HepG2 (cell line): Measurements from ENCODE around the gene RTEL1. TPM values are rescaled to one million over a fixed set of nuclear protein-coding genes. Genes with fewer than 3 reads are reported as not detected.

Experiments
- AHR ChIP-seq: IDR thresholded peaks from 2 replicates; pipeline ENCODE4 v1.6.1; 2018; ENCODE audit warnings: missing genetic modification reagents, missing compliant biosample characterization
- GABPB1 ChIP-seq: IDR thresholded peaks from 2 replicates; pipeline ENCODE4 v1.6.1; 2016; ENCODE audit warnings: mild to moderate bottlenecking, missing genetic modification reagents, moderate library complexity, missing compliant biosample characterization
- HDAC1 ChIP-seq: sonication (generic); formaldehyde crosslinking; IDR thresholded peaks from 2 replicates; pipeline ENCODE4 v1.5.1; 2020; ENCODE audit warnings: mild to moderate bottlenecking, missing genetic modification reagents
- HNRNPLL ChIP-seq: fragments of 200-400 bp; formaldehyde crosslinking; IDR thresholded peaks from 2 replicates; pipeline ENCODE4 v1.6.1; 2017; ENCODE audit warnings: mild to moderate bottlenecking, low read depth, low read length; ENCODE audit not compliant: poor library complexity, severe bottlenecking
- KAT7 ChIP-seq: IDR thresholded peaks from 2 replicates; pipeline ENCODE4 v1.6.1; 2018; ENCODE audit warnings: borderline replicate concordance, missing compliant biosample characterization
- MNT ChIP-seq: fragments of 450-650 bp; IDR thresholded peaks from 2 replicates; pipeline ENCODE4 v1.6.1; 2016
- TCF12 ChIP-seq, 2 experiments: fragments of 450-650 bp in 1 of 2; sonication (generic) in 1 of 2; formaldehyde crosslinking in 1 of 2; IDR thresholded peaks; 2 replicates each; pipeline versions ENCODE4 v1.6.1 to v1.8.0; 2017 to 2022; ENCODE audit warnings: antibody characterized with exemption in 1 of 2, mild to moderate bottlenecking in 1 of 2, missing genetic modification reagents in 1 of 2, moderate library complexity in 1 of 2
- TFAP4 ChIP-seq: sonication (generic); IDR thresholded peaks from 2 replicates; pipeline ENCODE4 v1.6.1; 2016; ENCODE audit warnings: low read depth, borderline replicate concordance
- USF2 ChIP-seq, 2 experiments: sonication (generic) in 1 of 2; formaldehyde crosslinking in 1 of 2; IDR thresholded peaks; 2 replicates each; pipeline versions ENCODE4 v1.5.1 to v1.6.1; 2011 to 2020; ENCODE audit warnings: borderline replicate concordance in 1 of 2, low read depth in 1 of 2, low read length in 1 of 2, mild to moderate bottlenecking in 1 of 2, missing genetic modification reagents in 1 of 2, moderate library complexity in 1 of 2
- ZFYVE20 ChIP-seq: sonication (generic); formaldehyde crosslinking; IDR thresholded peaks from 2 replicates; pipeline ENCODE4 v1.8.0; 2023; ENCODE audit warnings: low read depth, mild to moderate bottlenecking, moderate library complexity, missing genetic modification reagents, borderline replicate concordance
- ZNF382 ChIP-seq: sonication (generic); formaldehyde crosslinking; IDR thresholded peaks from 2 replicates; pipeline ENCODE4 v1.5.0; 2020; ENCODE audit warnings: missing genetic modification reagents, mild to moderate bottlenecking, borderline replicate concordance
- ZNF768 ChIP-seq: sonication (generic); formaldehyde crosslinking; IDR thresholded peaks from 2 replicates; pipeline ENCODE4 v1.4.0; 2020; ENCODE audit warnings: missing genetic modification reagents
- ZNF790 ChIP-seq: sonication (generic); formaldehyde crosslinking; IDR thresholded peaks from 2 replicates; pipeline ENCODE4 v1.8.0; 2022; ENCODE audit warnings: missing genetic modification reagents, mild to moderate bottlenecking, borderline replicate concordance
- polyA plus RNA-seq, 8 experiments: library from polyadenylated mRNA; depleted of rRNA in 3 of 8; stranded (reverse) in 7 of 8; unstranded in 1 of 8; fragments of >200 nt; fragmentation: Illumina TruSeq in 4 of 8; extraction: Trizol in 4 of 8; gene quantifications; 2 replicates each; pipeline versions ENCODE4 v1.2.1 to v1.2.3, GENCODE V29; 2011 to 2016; ENCODE audit warnings: low read depth in 4 of 8, missing spikeins in 1 of 8, mixed read lengths in 1 of 8; ENCODE audit not compliant: insufficient read depth in 1 of 8
- total RNA-seq, 5 experiments: library from RNA; depleted of rRNA; stranded (reverse); fragments of >200 nt; fragmentation: Illumina TruSeq; extraction: Trizol; gene quantifications; 2 replicates each; pipeline ENCODE4 v1.2.3, GENCODE V29; 2016; ENCODE audit warnings: low read depth in 1 of 5

RTEL1 gene
- total and polyA plus RNA-seq, 2 of the 13 experiments (the other 11 are each of a cell fraction or from before 2014, with no cell fraction given), result 21.8 to 36.4 TPM

- no peak for TF ChIP-seq ZFYVE20
- TF ChIP-seq ZNF790 (CRISPR knock-in tag), result no peak
- TF ChIP-seq MNT, result no peak
- TF ChIP-seq HDAC1 (CRISPR knock-in tag), result no peak
- no peak for TF ChIP-seq TFAP4
- no peak for TF ChIP-seq ZNF768 (CRISPR knock-in tag)
- TF ChIP-seq GABPB1, result no peak
- TF ChIP-seq KAT7, result no peak
- TF ChIP-seq HNRNPLL, result no peak
- no peak for TF ChIP-seq AHR
- no peak for TF ChIP-seq TCF12 (IDR thresholded peaks at IDR 0.05)
- TF ChIP-seq TCF12 (CRISPR knock-in tag; IDR thresholded peaks at IDR 0.05), result no peak
- TF ChIP-seq ZNF382 (CRISPR knock-in tag), result no peak
- no peak for TF ChIP-seq USF2 (IDR thresholded peaks at IDR 0.05; ENCODE audit: low read depth, low read length)
- TF ChIP-seq USF2 (CRISPR knock-in tag; IDR thresholded peaks at IDR 0.05; ENCODE audit: borderline replicate concordance), result no peak
Observed at GRCh38 chr20:63636752-63637628, 21.1 kb upstream of the RTEL1 start (continued).
